Activated T-cell treated with anti-CD3 and anti-CD28 coated beads for 4 hours (primary cell): ENCODE data around the gene UGT1A3.

ENCODE experiments used
- DNase-seq: peaks from one replicate; pipeline ENCODE4 v3.0.0-alpha.2; 2020

UGT1A3 gene

GRCh38 chr2:233818639-233819621, 90.1 kb downstream of the UGT1A3 start:
- DNase-seq: no peak

- DNase-seq: no peak
Measured at GRCh38 chr2:233819884-233820773, 91.3 kb downstream of the UGT1A3 start.

- no peak for DNase-seq
Measured at GRCh38 chr2:233820774-233821105, 91.9 kb downstream of the UGT1A3 start.

GRCh38 chr2:233821196-233821595, 92.4 kb downstream of the UGT1A3 start:
- no peak for DNase-seq

GRCh38 chr2:233821709-233822100, 92.9 kb downstream of the UGT1A3 start:
- no peak for DNase-seq

GRCh38 chr2:233822101-233822771, 93.4 kb downstream of the UGT1A3 start:
- DNase-seq: no peak
